Heart left ventricle (tissue), 16 donors: ENCODE results near the gene HSBP1L1. TPM values are rescaled to one million over a fixed set of nuclear protein-coding genes. Genes with fewer than 3 reads are reported as not detected.

Experiments used
- ATAC-seq, 4 donors: fragments of 200-7000 bp; cut with Tn5 transposase; one replicate each; pipeline ENCODE4 v1.9.1; 2020 to 2022; ENCODE audit warnings: moderate library complexity in 4 of 4, mild to moderate bottlenecking in 3 of 4, moderate number of reproducible peaks in 1 of 4
- DNase-seq, 5 donors: peaks; one replicate each; pipeline ENCODE4 v3.0.0-alpha.2; 2020
- H3K27ac ChIP-seq, 12 donors: fragments of 200-600 bp; sonication (generic) in 4 of 12; one replicate each; pipeline versions ENCODE4 v1.5.0 to v1.8.0; 2016 to 2022; ENCODE audit warnings: mild to moderate bottlenecking in 2 of 12
- H3K27me3 ChIP-seq, 9 donors: fragments of 200-600 bp; sonication (generic) in 2 of 9; one replicate each; pipeline versions ENCODE4 v1.5.1 to v1.8.0; 2016 to 2022; ENCODE audit warnings: mild to moderate bottlenecking in 3 of 9
- H3K36me3 ChIP-seq, 9 donors: fragments of 200-600 bp; sonication (generic) in 2 of 9; one replicate each; pipeline versions ENCODE4 v1.5.0 to v1.8.0; 2018 to 2022; ENCODE audit warnings: mild to moderate bottlenecking in 2 of 9
- H3K4me1 ChIP-seq, 12 donors: fragments of 200-600 bp; sonication (generic) in 4 of 12; one replicate each; pipeline versions ENCODE4 v1.5.0 to v1.8.0; 2016 to 2022; ENCODE audit warnings: mild to moderate bottlenecking in 3 of 12
- H3K4me3 ChIP-seq, 12 donors: fragments of 200-600 bp; sonication (generic) in 4 of 12; one replicate each; pipeline versions ENCODE4 v1.5.0 to v1.8.0; 2017 to 2022; ENCODE audit warnings: mild to moderate bottlenecking in 9 of 12, moderate library complexity in 4 of 12
- H3K9me3 ChIP-seq, 12 donors: fragments of 200-600 bp; sonication (generic) in 4 of 12; one replicate each; pipeline versions ENCODE4 v1.5.0 to v1.8.0; 2016 to 2022; ENCODE audit warnings: mild to moderate bottlenecking in 1 of 12
- CTCF ChIP-seq, 12 donors: fragments of 200-600 bp; sonication (generic) in 4 of 12; IDR thresholded peaks; one replicate each; pipeline versions ENCODE4 v1.5.0 to v1.8.0; 2018 to 2022; ENCODE audit warnings: antibody characterized with exemption in 12 of 12, mild to moderate bottlenecking in 5 of 12
- POLR2A ChIP-seq, 2 donors: fragments of 450-650 bp; IDR thresholded peaks; one replicate each; pipeline ENCODE4 v1.6.1; 2017; ENCODE audit warnings: antibody characterized with exemption in 2 of 2, mild to moderate bottlenecking in 2 of 2, moderate library complexity in 2 of 2
- WGBS, 4 donors: extraction: QIAGEN DNeasy Blood & Tissue Kit in 2 of 4; methylation state at CpG; one replicate each; pipeline versions ENCODE4 v1.1.5 to v1.1.7; 2013 to 2018; 5-methylcytosine and 5-hydroxymethylcytosine counted together
- intact Hi-C, 10 donors: fragments of 100-400 bp; cut with DNase I; formaldehyde crosslinking; loops; one replicate each; pipeline versions ENCODE4 v1.11.1 to v1.14.2; 2022
- polyA plus RNA-seq, 2 donors: library from polyadenylated mRNA; stranded (reverse); fragments of 200-250 nt; gene quantifications; one replicate each; pipeline ENCODE4 v1.2.3, GENCODE V29; 2013
- total RNA-seq, 9 donors: library from RNA; depleted of rRNA in 2 of 9; stranded (reverse); fragments of >200 nt in 2 of 9; fragmentation: NEBNext Ultra II Directional in 3 of 9; extraction: Animal tissue kit (Norgen Biotek cat#: 25700) in 3 of 9; gene quantifications; one replicate each; pipeline versions ENCODE4 v1.1.0 to v1.2.4, GENCODE V29; 2016 to 2023
- donor health status: ischemic (EF 13 %, LVEDD 7.1; RV severe dilation, severe dysfunction).
- donor health status: healthy with polysubstance abuse.
- donor health status: DM: no; HTN: yes; CAD: no.
- donor health status: DM: no; HTN: no; CAD: no.
- donor health status: ischemic (EF 25% LVEDD 6.9; RV normal size, moderate dysfunction).
- donor health status: ischemic (EF 25% LVEDD 5.7; RV mildly dilated, moderate dysfunction).
- donor health status: healthy.
- donor health status: DM: yes; HTN: yes; CAD: no.
- donor health status: ischemic (EF 35%, LVEDD 5.7; RV mildly dilated, moderate dysfunction).
- donor health status: nonischemic (EF 11% LVEDD 7.7; RV severe dilation, severe dysfunction).
- donor health status: DM: yes; HTN: yes; CAD: no.
- donor health status: PGD.
- donor health status: ischemic (EF 29% LVEDD 5.4; RV normal size, mild dysfunction).
- donor health status: nonischemic (EF 23%, LVEDD 6.1; RV moderate dilation, normal function).

Gene HSBP1L1
- total and polyA plus RNA-seq, 11 donors = 3.6 to 27.5 (median 7.1) TPM

DNA sequence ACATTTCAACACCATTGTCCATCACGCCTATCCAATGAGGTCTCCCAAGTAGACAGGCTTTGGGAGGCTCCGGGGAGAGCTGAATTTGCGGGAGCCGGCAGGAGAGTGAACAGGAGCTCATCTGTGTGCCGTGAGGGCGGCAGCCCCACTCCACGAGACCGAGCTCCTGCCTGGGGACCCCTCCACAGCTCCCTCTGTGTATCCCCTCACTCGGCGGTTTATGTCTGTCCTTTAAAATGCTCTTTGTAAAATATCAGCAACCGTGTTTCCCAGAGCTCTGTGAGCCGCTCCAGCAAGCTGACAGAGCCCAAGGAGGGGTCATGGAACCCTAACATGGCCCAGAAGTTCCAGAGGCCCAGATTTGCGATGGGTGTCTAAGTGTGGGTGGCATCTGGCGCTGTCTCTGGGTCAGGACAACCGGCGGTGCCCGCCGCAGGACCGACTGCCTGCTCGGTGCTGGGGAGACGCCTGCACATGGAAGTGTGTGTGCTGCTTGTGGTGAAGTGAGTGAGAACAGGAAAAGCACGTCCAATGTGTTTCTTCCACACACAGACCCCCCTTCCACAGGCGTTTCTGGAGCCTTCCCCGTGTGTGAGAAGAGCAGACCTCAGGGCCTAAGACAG is 47.8 kb upstream of the HSBP1L1 start:
- no peak for TF ChIP-seq CTCF (IDR thresholded peaks at IDR 0.05)
- no peak for TF ChIP-seq POLR2A (IDR thresholded peaks at IDR 0.05)
- WGBS, 4 donors = 96 to 99% (median 98%) methylated on average over 13 to 24 of the region's 24 CpGs
- Histone ChIP-seq H3K9me3 (no peaks in the 10 kb centered on the region), H3K27me3 (no peaks in the 10 kb centered on the region), H3K4me3 (no peak overlapping the region), H3K27ac (no peak overlapping the region), H3K36me3 (peaks cover 0 to 52% (median 23%) of the 10 kb centered on the region in 9 donors), H3K4me1 (no peaks in the 10 kb centered on the region)
- ATAC-seq = no peak
- peak in 2 of 5 donors; percentile 13 to 38 for DNase-seq
- intact Hi-C loops = loop anchor here in 1 of 10 donors (10.0 kb wide), 1 partner anchor 542 kb away; no protein-coding TSS in a partner anchor

GRCh38 chr18:79917169-79917852 is 47.1 kb upstream of the HSBP1L1 start:
- H3K27ac ChIP-seq = no peak overlapping the region
- DNase-seq (peak in 2 of 5 donors; percentile 13 to 42), ATAC-seq (peak in 1 of 4 donors; percentile 7)
- H3K4me3 ChIP-seq = no peak overlapping the region
- WGBS, 4 donors = 96 to 99% (median 97%) methylated on average over 24 to 28 of the region's 28 CpGs
- peaks cover 0 to 53% (median 26%) of the 10 kb centered on the region in 9 donors for H3K36me3 ChIP-seq
- intact Hi-C loops = loop anchor here in 1 of 10 donors (10.0 kb wide), 1 partner anchor 543 kb away; no protein-coding TSS in a partner anchor
- no peak for TF ChIP-seq CTCF (IDR thresholded peaks at IDR 0.05)
- TF ChIP-seq POLR2A (IDR thresholded peaks at IDR 0.05) = no peak
- H3K9me3 ChIP-seq = no peaks in the 10 kb centered on the region
- no peaks in the 10 kb centered on the region for H3K4me1 ChIP-seq
- H3K27me3 ChIP-seq = no peaks in the 10 kb centered on the region

DNA sequence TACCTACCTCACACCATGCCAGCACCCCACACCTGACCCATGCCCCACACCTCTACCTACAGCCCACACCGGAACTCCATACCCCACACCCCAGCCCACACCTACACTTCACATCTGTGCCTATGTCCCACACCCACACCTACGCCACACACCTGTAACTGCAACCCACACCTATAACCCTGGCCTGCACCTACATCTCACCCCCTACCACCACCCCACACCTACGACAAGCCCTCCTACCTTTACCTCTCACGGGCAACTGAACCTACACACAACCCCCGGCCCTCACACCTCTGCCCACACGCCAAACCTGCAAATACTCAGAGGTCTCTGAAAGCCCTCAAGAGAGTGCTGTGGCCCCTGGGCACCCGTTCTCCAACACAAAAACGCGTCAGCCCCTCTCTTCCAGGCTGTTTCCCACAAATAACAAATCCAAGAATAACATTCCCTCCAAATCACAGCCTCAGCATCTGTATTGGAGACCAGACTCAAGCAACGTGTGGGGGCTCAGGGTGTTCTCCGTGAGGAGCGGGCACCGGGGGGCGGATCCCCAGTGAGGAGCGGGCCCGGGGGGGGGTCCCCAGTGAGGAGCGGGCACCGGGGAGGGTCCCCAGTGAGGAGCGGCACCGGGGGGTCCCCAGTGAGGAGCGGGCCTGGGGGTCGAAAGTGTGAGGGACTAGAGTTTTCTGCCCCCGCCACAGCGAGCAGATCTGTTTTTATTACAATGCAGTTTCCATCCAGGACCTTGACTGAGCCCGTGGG is 46.4 kb upstream of the HSBP1L1 start:
- no peak for ATAC-seq
- 93 to 98% (median 97%) methylated on average over 24 to 25 of the region's 25 CpGs for WGBS, 4 donors
- Histone ChIP-seq H3K4me1 (no peaks in the 10 kb centered on the region), H3K4me3 (no peak overlapping the region), H3K27me3 (no peaks in the 10 kb centered on the region), H3K27ac (no peak overlapping the region), H3K9me3 (no peaks in the 10 kb centered on the region), H3K36me3 (peaks cover 0 to 53% (median 27%) of the 10 kb centered on the region in 9 donors)
- TF ChIP-seq CTCF (IDR thresholded peaks at IDR 0.05) = no peak
- TF ChIP-seq POLR2A (IDR thresholded peaks at IDR 0.05) = no peak
- intact Hi-C loops = loop anchor here in 1 of 10 donors (10.0 kb wide), 1 partner anchor 543 kb away; no protein-coding TSS in a partner anchor
- no peak for DNase-seq
